COLO668 (cell line): Measurements from ENCODE around the gene VPS18.
A peak's percentile ranks its signal among the peaks of the same experiment; 100 is the strongest.

Source experiments
- DNase-seq: peaks from one replicate; lab custom pipeline; 2025; ENCODE audit not compliant: unreplicated experiment; lab: John Stamatoyannopoulos, UW

Gene VPS18

GRCh38 chr15:40934457-40934856, 40.2 kb downstream of the VPS18 start:
- DNase-seq = peak; percentile 74

GRCh38 chr15:40936234-40936708, 42.0 kb downstream of the VPS18 start:
- DNase-seq = no peak

- peak; percentile 49 for DNase-seq
Observed at GRCh38 chr15:40936709-40937666, 42.7 kb downstream of the VPS18 start.

- DNase-seq = peak; percentile 54
Observed at GRCh38 chr15:40937762-40938535, 43.7 kb downstream of the VPS18 start.

- DNase-seq = no peak
Observed at GRCh38 chr15:40938536-40938870, 44.3 kb downstream of the VPS18 start.

GRCh38 chr15:40940296-40940801, 46.1 kb downstream of the VPS18 start:
- DNase-seq = peak; percentile 38

GRCh38 chr15:40941068-40941527, 46.8 kb downstream of the VPS18 start:
- DNase-seq = no peak

GRCh38 chr15:40941528-40942336, 47.5 kb downstream of the VPS18 start:
- DNase-seq = peak; percentile 97

GRCh38 chr15:40942337-40942854, 48.1 kb downstream of the VPS18 start:
- no peak for DNase-seq

GRCh38 chr15:40942878-40943277, 48.6 kb downstream of the VPS18 start:
- DNase-seq = no peak

GRCh38 chr15:40943764-40944365, 49.6 kb downstream of the VPS18 start:
- no peak for DNase-seq

GRCh38 chr15:40944510-40945296, 50.5 kb downstream of the VPS18 start:
- DNase-seq = no peak

- DNase-seq = no peak
Observed at GRCh38 chr15:40948706-40949473, 54.6 kb downstream of the VPS18 start.

- DNase-seq = no peak
Observed at GRCh38 chr15:40949756-40950207, 55.5 kb downstream of the VPS18 start.

- no peak for DNase-seq
Observed at GRCh38 chr15:40951764-40952163, 57.5 kb downstream of the VPS18 start.

GRCh38 chr15:40952301-40952900, 58.2 kb downstream of the VPS18 start:
- DNase-seq = no peak

- peak; percentile 98 for DNase-seq
Observed at GRCh38 chr15:40952901-40953712, 58.9 kb downstream of the VPS18 start, which contains the start of gene CHAC1. Gene CHAC1, plus strand, starts transcription at chr15:40953471. Its CDS starts 113 bp downstream, at chr15:40953584.
